CD4-positive, alpha-beta memory T cell (primary cell): ENCODE measurements around the gene MYBL2. TPM values are rescaled to one million over a fixed set of nuclear protein-coding genes. Genes with fewer than 3 reads are reported as not detected.
"Not testable (repeated sequence)": the region's sequence is repeated elsewhere in the genome, so short reads cannot be mapped to it uniquely, and the experiment has no call there.

ENCODE experiments used
- CTCF ChIA-PET: fragments of 350-600 bp; sonication (Branson Sonifier 250); formaldehyde crosslinking; loops from one replicate; lab custom pipeline; 2021; ENCODE audit warnings: inconsistent platforms; ENCODE audit not compliant: partially characterized antibody; lab: Charles Lee
- POLR2A ChIA-PET: fragments of 350-600 bp; sonication (Branson Sonifier 250); formaldehyde crosslinking; loops from one replicate; lab custom pipeline; 2021; ENCODE audit not compliant: partially characterized antibody; lab: Charles Lee
- DNase-seq, 5 donors: peaks; one replicate each; pipeline versions ENCODE4 v3.0.0 to v3.0.0-alpha.2; 2020 to 2022; ENCODE audit warnings: mixed read lengths in 1 of 5
- H3K27ac ChIP-seq: one replicate; pipeline ENCODE4 v1.7.0; 2013; ENCODE audit warnings: low read depth, low read length
- H3K27me3 ChIP-seq: 2 replicates; pipeline ENCODE4 v1.7.0; 2013; ENCODE audit warnings: mild to moderate bottlenecking, low read length, moderate library complexity; ENCODE audit not compliant: insufficient read depth
- H3K36me3 ChIP-seq: 2 replicates; pipeline ENCODE4 v1.7.0; 2013; ENCODE audit warnings: mild to moderate bottlenecking, low read length, moderate library complexity; ENCODE audit not compliant: insufficient read depth
- H3K4me1 ChIP-seq: 2 replicates; pipeline ENCODE4 v1.7.0; 2013; ENCODE audit warnings: mild to moderate bottlenecking, low read length, moderate library complexity; ENCODE audit not compliant: insufficient read depth
- H3K4me3 ChIP-seq, 2 donors: one replicate each; pipeline ENCODE4 v1.7.0; 2013; ENCODE audit warnings: low read length in 2 of 2, mild to moderate bottlenecking in 1 of 2
- H3K9me3 ChIP-seq, 2 donors: one replicate each; pipeline ENCODE4 v1.7.0; 2013; ENCODE audit warnings: low read length in 2 of 2, control low read depth in 1 of 2; ENCODE audit not compliant: control insufficient read depth in 1 of 2
- H3K27ac Mint-ChIP-seq, 7 donors: one replicate each; pipeline ENCODE4 v1.8.0; 2020 to 2021; ENCODE audit warnings: mixed read lengths in 7 of 7, mild to moderate bottlenecking in 6 of 7, inconsistent platforms in 3 of 7, moderate library complexity in 3 of 7
- H3K27me3 Mint-ChIP-seq, 2 donors: one replicate each; pipeline ENCODE4 v1.8.0; 2020 to 2021; ENCODE audit warnings: mixed read lengths in 2 of 2
- H3K36me3 Mint-ChIP-seq, 2 donors: one replicate each; pipeline ENCODE4 v1.8.0; 2020 to 2021; ENCODE audit warnings: mixed read lengths in 2 of 2, inconsistent platforms in 1 of 2, mild to moderate bottlenecking in 1 of 2
- H3K4me1 Mint-ChIP-seq, 4 donors: one replicate each; pipeline ENCODE4 v1.8.0; 2020 to 2021; ENCODE audit warnings: mixed read lengths in 4 of 4, mild to moderate bottlenecking in 1 of 4
- H3K4me3 Mint-ChIP-seq, 8 donors: one replicate each; pipeline ENCODE4 v1.8.0; 2020 to 2021; ENCODE audit warnings: mixed read lengths in 8 of 8, mild to moderate bottlenecking in 7 of 8, moderate library complexity in 6 of 8, inconsistent platforms in 3 of 8
- H3K9me3 Mint-ChIP-seq, 8 donors: one replicate each; pipeline ENCODE4 v1.8.0; 2020 to 2021; ENCODE audit warnings: mixed read lengths in 8 of 8, mild to moderate bottlenecking in 5 of 8, inconsistent platforms in 3 of 8, moderate library complexity in 1 of 8
- intact Hi-C: fragments of 100-400 bp; cut with micrococcal nuclease; formaldehyde crosslinking; loops from one replicate; pipeline ENCODE4 v1.15.1; 2023
- polyA plus RNA-seq, 2 donors: library from polyadenylated mRNA; unstranded; fragments of 300-500 nt; fragmentation: Illumina TruSeq; gene quantifications; one replicate each; pipeline ENCODE4 v1.2.3, GENCODE V29; 2021
- total RNA-seq, 2 experiments: library from RNA; stranded (reverse); gene quantifications; one replicate each; pipeline ENCODE4 v1.2.3, GENCODE V29; 2021

Gene MYBL2
- total and polyA plus RNA-seq, 4 experiments from 2014 or later = 0.11 to 0.22 TPM; not detected in 2

DNA sequence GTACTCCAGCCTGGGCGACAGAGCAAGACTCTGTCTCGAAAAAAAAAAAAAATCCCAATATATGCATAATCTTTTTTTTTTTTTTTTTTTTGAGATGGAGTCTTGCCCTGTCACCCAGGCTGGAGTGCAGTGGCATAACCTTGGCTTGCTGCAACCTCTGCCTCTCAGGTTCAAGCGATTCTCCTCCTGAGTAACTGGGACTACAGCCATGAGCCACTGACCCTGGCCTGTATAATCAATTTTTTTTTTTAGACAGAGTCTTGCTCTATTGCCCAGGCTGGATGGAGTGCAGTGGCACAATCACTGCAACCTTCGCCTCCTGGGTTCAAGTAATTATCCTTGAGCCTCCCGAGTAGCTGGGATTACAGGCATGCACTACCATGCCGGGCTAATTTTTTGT is 11.7 kb upstream of the MYBL2 start:
- POLR2A ChIA-PET = interaction anchor here (0.9 kb wide), 1 partner anchor 64 kb away, joined by 3 read pairs; the partner anchor contains the start of gene IFT52
- peaks cover 4 to 24% (median 13%) of the 10 kb centered on the region in 4 donors for H3K4me1 Mint-ChIP-seq
- H3K36me3 Mint-ChIP-seq = not testable (repeated sequence)

GRCh38 chr20:43655937-43656336 is 11.0 kb upstream of the MYBL2 start:
- no peaks in the 10 kb centered on the region for H3K9me3 Mint-ChIP-seq
- Histone ChIP-seq H3K4me1 (peaks cover 9% of the 10 kb centered on the region), H3K27me3 (no peaks in the 10 kb centered on the region), H3K27ac (no peak overlapping the region), H3K4me3 (no peak overlapping the region), H3K36me3 (no peaks in the 10 kb centered on the region), H3K9me3 (no peaks in the 10 kb centered on the region)
- POLR2A ChIA-PET = interaction anchor here (0.9 kb wide), 1 partner anchor 65 kb away, joined by 3 read pairs; the partner anchor contains the start of gene IFT52
- intact Hi-C loops = no loop called here
- H3K36me3 Mint-ChIP-seq = peaks cover 0 to 6% of the 10 kb centered on the region in 2 donors
- peaks cover 4 to 24% (median 13%) of the 10 kb centered on the region in 4 donors for H3K4me1 Mint-ChIP-seq
- no peaks in the 10 kb centered on the region for H3K27me3 Mint-ChIP-seq
- H3K27ac Mint-ChIP-seq = peak overlapping the region in 6 of 7 donors; percentile 9 to 91 (median 66)
- DNase-seq = no peak
- CTCF ChIA-PET = interaction anchor here (0.7 kb wide), 1 partner anchor 9 kb away, joined by 3 read pairs; no protein-coding TSS in a partner anchor
- H3K4me3 Mint-ChIP-seq = peak overlapping the region; percentile 6 to 81 (median 68)

More for the DNA sequence above, 11.7 kb upstream of the MYBL2 start:
- H3K27me3 ChIP-seq, DNase-seq, H3K27ac ChIP-seq, H3K36me3 ChIP-seq, H3K4me1 ChIP-seq, H3K4me3 ChIP-seq, CTCF ChIA-PET, H3K27me3 Mint-ChIP-seq, intact Hi-C loops, H3K27ac Mint-ChIP-seq, H3K9me3 Mint-ChIP-seq, H3K9me3 ChIP-seq: not testable (repeated sequence)
- peak overlapping the region in 1 of 8 donors; percentile 17 for H3K4me3 Mint-ChIP-seq

- Histone ChIP-seq H3K36me3 (no peaks in the 10 kb centered on the region), H3K27ac (peak overlapping the region; percentile 81), H3K4me1 (peaks cover 9% of the 10 kb centered on the region), H3K27me3 (no peaks in the 10 kb centered on the region), H3K4me3 (peak overlapping the region; percentile 90 to 98), H3K9me3 (no peaks in the 10 kb centered on the region)
- H3K4me1 Mint-ChIP-seq = peaks cover 4 to 24% (median 13%) of the 10 kb centered on the region in 4 donors
- ChIA-PET POLR2A (no interaction called here), CTCF (no interaction called here)
- no peaks in the 10 kb centered on the region for H3K9me3 Mint-ChIP-seq
- no peaks in the 10 kb centered on the region for H3K27me3 Mint-ChIP-seq
- H3K27ac Mint-ChIP-seq = peak overlapping the region; percentile 91 to 98 (median 94)
- peak overlapping the region; percentile 87 to 95 (median 93) for H3K4me3 Mint-ChIP-seq
- intact Hi-C loops = no loop called here
- H3K36me3 Mint-ChIP-seq = peaks cover 0 to 6% of the 10 kb centered on the region in 2 donors
- DNase-seq = peak in 1 of 5 donors; percentile 51
Observed at GRCh38 chr20:43658069-43658722, 8.7 kb upstream of the MYBL2 start.

DNA sequence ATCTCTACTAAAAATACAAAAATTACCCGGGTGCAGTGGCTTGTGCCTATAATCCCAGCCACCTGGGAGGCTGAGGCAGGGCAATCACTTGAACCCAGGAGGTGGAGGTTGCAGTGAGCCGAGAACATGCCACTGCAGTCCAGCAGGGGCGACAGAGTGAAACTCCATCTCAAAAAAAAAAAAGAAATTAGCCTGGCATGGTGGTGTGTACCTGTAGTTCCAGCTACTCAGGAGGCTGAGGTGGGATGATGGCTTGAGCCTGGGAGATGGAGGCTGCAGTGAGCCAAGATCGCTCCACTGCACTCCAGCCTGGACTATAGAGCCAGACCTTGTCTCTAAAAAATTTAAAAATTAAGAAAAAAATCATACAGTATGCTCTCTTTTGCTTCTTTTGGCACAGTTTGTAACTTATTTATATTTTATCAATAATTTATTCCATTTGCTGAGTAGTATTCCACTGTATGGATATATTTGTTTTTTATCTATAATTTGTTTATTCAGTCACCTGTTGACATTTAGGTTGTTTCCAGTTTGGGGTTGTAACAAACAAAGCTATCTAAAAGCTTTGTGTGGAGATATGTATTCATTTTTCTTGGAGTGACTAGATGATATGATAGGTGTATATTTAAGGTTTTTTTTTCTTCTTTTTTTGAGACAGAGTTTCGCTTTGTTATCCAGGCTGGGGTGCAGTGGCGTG is 8.0 kb upstream of the MYBL2 start:
- no peaks in the 10 kb centered on the region for H3K36me3 ChIP-seq
- POLR2A ChIA-PET = no interaction called here

GRCh38 chr20:43662943-43663655 is 3.8 kb upstream of the MYBL2 start:
- Mint-ChIP-seq H3K4me3 (no peak overlapping the region), H3K4me1 (peaks cover 1 to 8% (median 5%) of the 10 kb centered on the region in 4 donors), H3K27me3 (peaks cover 0 to 9% of the 10 kb centered on the region in 2 donors), H3K36me3 (no peaks in the 10 kb centered on the region), H3K9me3 (no peaks in the 10 kb centered on the region), H3K27ac (no peak overlapping the region)
- intact Hi-C loops = no loop called here
- no peaks in the 10 kb centered on the region for H3K9me3 ChIP-seq
- no peak overlapping the region for H3K4me3 ChIP-seq
- POLR2A ChIA-PET = no interaction called here
- H3K4me1 ChIP-seq = peaks cover 12% of the 10 kb centered on the region
- DNase-seq = no peak
- H3K36me3 ChIP-seq = no peaks in the 10 kb centered on the region
- CTCF ChIA-PET = no interaction called here
- no peaks in the 10 kb centered on the region for H3K27me3 ChIP-seq
- no peak overlapping the region for H3K27ac ChIP-seq

More for the DNA sequence above, 8.0 kb upstream of the MYBL2 start:
- H3K9me3 Mint-ChIP-seq = no peaks in the 10 kb centered on the region
- no peaks in the 10 kb centered on the region for H3K27me3 Mint-ChIP-seq
- H3K27ac Mint-ChIP-seq = no peak overlapping the region
- H3K4me3 Mint-ChIP-seq = peak overlapping the region in 2 of 8 donors; percentile 20 to 64
- CTCF ChIA-PET = interaction anchor here (0.8 kb wide), 1 partner anchor 9 kb away, joined by 4 read pairs; no protein-coding TSS in a partner anchor
- H3K9me3 ChIP-seq = no peaks in the 10 kb centered on the region
- H3K4me1 Mint-ChIP-seq = peaks cover 4 to 24% (median 13%) of the 10 kb centered on the region in 4 donors
- no peaks in the 10 kb centered on the region for H3K27me3 ChIP-seq
- peaks cover 9% of the 10 kb centered on the region for H3K4me1 ChIP-seq
- intact Hi-C loops = no loop called here
- no peak overlapping the region for H3K4me3 ChIP-seq
- peaks cover 0 to 6% of the 10 kb centered on the region in 2 donors for H3K36me3 Mint-ChIP-seq
- H3K27ac ChIP-seq = no peak overlapping the region
- DNase-seq = no peak

DNA sequence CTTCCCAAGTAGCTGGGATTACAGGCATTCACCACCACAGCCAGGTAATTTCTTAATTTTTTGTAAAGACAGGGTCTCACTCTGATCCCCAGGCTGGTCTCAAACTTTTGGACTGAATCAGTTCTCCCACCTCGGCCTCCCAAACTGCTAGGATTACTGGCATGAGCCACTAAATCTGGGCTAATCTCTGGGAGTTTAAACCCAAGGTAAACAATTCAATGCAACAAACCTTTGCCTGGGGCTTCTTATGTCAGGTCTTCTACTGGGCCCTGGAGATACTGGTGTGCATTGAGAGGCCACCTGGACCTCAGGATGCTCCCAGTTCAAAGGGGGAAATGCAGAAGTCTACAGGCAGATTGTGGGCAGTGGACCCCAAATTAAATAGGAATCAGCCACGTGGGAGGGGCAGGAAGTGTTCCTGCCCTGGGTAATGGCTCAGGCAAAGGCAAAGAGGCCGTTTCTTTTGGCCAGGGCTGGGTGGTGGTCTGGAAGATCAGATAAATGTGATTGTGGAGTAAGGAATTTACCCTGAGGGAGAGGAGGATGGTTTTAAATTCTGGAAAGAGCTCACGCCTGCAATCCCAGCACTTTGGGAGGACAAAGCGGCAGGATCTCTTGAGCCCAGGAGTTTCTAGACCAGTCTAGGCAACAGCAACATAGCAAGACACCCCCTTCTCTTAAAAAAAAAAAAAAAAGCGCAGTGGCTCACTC is 1.3 kb upstream of the MYBL2 start:
- H3K36me3 Mint-ChIP-seq = no peaks in the 10 kb centered on the region
- peak overlapping the region in 2 of 7 donors; percentile 21 to 65 for H3K27ac Mint-ChIP-seq
- ChIA-PET POLR2A (interaction anchor here (0.6 kb wide), 1 partner anchor 645 kb away, joined by 4 read pairs; the partner anchor contains the start of gene FITM2), CTCF (no interaction called here)
- H3K9me3 Mint-ChIP-seq = no peaks in the 10 kb centered on the region
- peaks cover 7% of the 10 kb centered on the region for H3K4me1 ChIP-seq
- peaks cover 5% of the 10 kb centered on the region for H3K27me3 ChIP-seq
- no peaks in the 10 kb centered on the region for H3K36me3 ChIP-seq
- DNase-seq = no peak
- peaks cover 9 to 19% of the 10 kb centered on the region in 2 donors for H3K27me3 Mint-ChIP-seq
- peaks cover 0 to 13% (median 3%) of the 10 kb centered on the region in 4 donors for H3K4me1 Mint-ChIP-seq
- H3K27ac ChIP-seq = no peak overlapping the region
- intact Hi-C loops = no loop called here
- H3K4me3 Mint-ChIP-seq = peak overlapping the region; percentile 28 to 73 (median 48)
- H3K4me3 ChIP-seq = no peak overlapping the region
- H3K9me3 ChIP-seq = no peaks in the 10 kb centered on the region
